Brain pericyte (primary cell): ENCODE data around the gene CCL17.
"Not testable (repeated sequence)": the region's sequence is repeated elsewhere in the genome, so short reads cannot be mapped to it uniquely, and the experiment has no call there.

ENCODE experiments used
- DNase-seq: peaks from one replicate; pipeline ENCODE4 v3.0.0-alpha.2; 2012; ENCODE audit warnings: low read depth, low spot score

The CCL17 gene

GRCh38 chr16:57395026-57395425 is 9.5 kb upstream of the CCL17 start:
- DNase-seq = no peak

GRCh38 chr16:57396786-57397185 is 7.8 kb upstream of the CCL17 start:
- DNase-seq = no peak

- DNase-seq = not testable (repeated sequence)
Measured at GRCh38 chr16:57397493-57397892, 7.1 kb upstream of the CCL17 start.

- no peak for DNase-seq
Measured at GRCh38 chr16:57401943-57402640, 2.5 kb upstream of the CCL17 start.

GRCh38 chr16:57405097-57405496 is 530 bp downstream of the CCL17 start:
- no peak for DNase-seq

- no peak for DNase-seq
Measured at GRCh38 chr16:57406881-57407280, 2.3 kb downstream of the CCL17 start.

GRCh38 chr16:57407521-57408353 is 3.2 kb downstream of the CCL17 start:
- DNase-seq = no peak

GRCh38 chr16:57409065-57409464 is 4.5 kb downstream of the CCL17 start:
- DNase-seq = no peak

GRCh38 chr16:57409870-57410587 is 5.5 kb downstream of the CCL17 start:
- no peak for DNase-seq

GRCh38 chr16:57411362-57411976 is 6.9 kb downstream of the CCL17 start:
- DNase-seq = no peak

- no peak for DNase-seq
Measured at GRCh38 chr16:57412584-57412983, 8.0 kb downstream of the CCL17 start.

- no peak for DNase-seq
Measured at GRCh38 chr16:57413301-57413730, 8.7 kb downstream of the CCL17 start.

GRCh38 chr16:57413733-57414132 is 9.2 kb downstream of the CCL17 start:
- no peak for DNase-seq

GRCh38 chr16:57416084-57416483 is 11.5 kb downstream of the CCL17 start:
- no peak for DNase-seq

- no peak for DNase-seq
Measured at GRCh38 chr16:57419506-57419905, 14.9 kb downstream of the CCL17 start.

- peak; percentile 13 for DNase-seq
Measured at GRCh38 chr16:57422026-57422944, 17.7 kb downstream of the CCL17 start.

GRCh38 chr16:57423152-57423551 is 18.6 kb downstream of the CCL17 start:
- no peak for DNase-seq

GRCh38 chr16:57424583-57424982 is 20.0 kb downstream of the CCL17 start:
- DNase-seq = no peak

GRCh38 chr16:57426356-57426755 is 21.8 kb downstream of the CCL17 start:
- no peak for DNase-seq

- DNase-seq = no peak
Measured at GRCh38 chr16:57427307-57427706, 22.7 kb downstream of the CCL17 start.

GRCh38 chr16:57427824-57428223 is 23.3 kb downstream of the CCL17 start:
- no peak for DNase-seq
